Nephron (organoid): Measurements from ENCODE around the gene THOC6.

ENCODE experiments used
- H3K27ac Mint-ChIP-seq, 3 experiments: 2 replicates each; pipeline ENCODE4 v1.8.0; 2020; ENCODE audit warnings: mixed read lengths in 3 of 3, mild to moderate bottlenecking in 2 of 3, moderate library complexity in 1 of 3
- H3K27me3 Mint-ChIP-seq: 2 replicates; pipeline ENCODE4 v1.8.0; 2021; ENCODE audit warnings: low read depth, mild to moderate bottlenecking, moderate library complexity, mixed read lengths
- H3K36me3 Mint-ChIP-seq: 2 replicates; pipeline ENCODE4 v1.8.0; 2020; ENCODE audit warnings: low read depth, mixed read lengths
- H3K4me1 Mint-ChIP-seq: 2 replicates; pipeline ENCODE4 v1.8.0; 2020; ENCODE audit warnings: mixed read lengths
- H3K4me3 Mint-ChIP-seq, 3 experiments: 2 replicates each; pipeline ENCODE4 v1.8.0; 2020; ENCODE audit warnings: mild to moderate bottlenecking in 3 of 3, mixed read lengths in 3 of 3, moderate library complexity in 2 of 3
- H3K9me3 Mint-ChIP-seq: 2 replicates; pipeline ENCODE4 v1.8.0; 2020; ENCODE audit warnings: mixed read lengths
- TF ChIP-seq, protein P1 (sequence below), 3 experiments: fragments of 200-600 bp; sonication (generic); IDR thresholded peaks; one replicate each; pipeline ENCODE4 v1.5.0; 2021; ENCODE audit warnings: antibody characterized with exemption in 3 of 3; ENCODE audit not compliant: unreplicated experiment in 3 of 3

The THOC6 gene

DNA sequence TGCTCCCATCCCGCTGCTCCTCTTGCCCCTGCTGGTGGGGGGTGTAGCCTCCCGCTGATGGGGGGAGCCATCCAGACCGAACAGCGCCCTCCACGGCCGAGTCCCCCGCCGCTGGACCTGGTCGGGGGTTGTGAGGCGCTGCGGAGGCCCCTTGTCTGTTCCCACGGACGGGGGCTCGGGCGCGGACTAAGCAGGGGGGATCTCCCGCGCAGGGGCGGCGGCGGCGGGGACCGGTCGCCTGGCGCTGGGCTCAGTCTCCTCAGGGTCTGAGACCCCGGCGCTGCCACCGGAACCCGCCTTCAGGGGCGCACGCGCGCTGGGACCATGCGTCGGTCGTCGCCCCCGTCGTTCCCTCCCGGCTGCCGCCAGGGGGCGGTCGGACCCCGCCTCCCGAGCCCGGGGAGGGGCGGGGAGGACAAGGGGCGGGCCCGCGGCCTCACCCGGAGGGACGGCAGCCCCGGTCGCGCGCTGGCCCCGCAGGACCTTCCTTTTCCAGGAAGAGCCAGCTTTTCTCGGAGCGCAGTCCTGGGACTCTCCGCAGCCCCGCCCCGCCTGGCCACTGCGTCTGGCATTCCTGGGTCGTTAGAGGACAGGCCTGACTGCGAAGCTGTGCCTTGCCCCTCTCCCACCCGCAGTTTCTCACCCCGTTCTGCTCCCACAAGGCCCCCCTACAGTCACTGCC, 35.3 kb downstream of the THOC6 start:
- TF ChIP-seq, protein P1, sequence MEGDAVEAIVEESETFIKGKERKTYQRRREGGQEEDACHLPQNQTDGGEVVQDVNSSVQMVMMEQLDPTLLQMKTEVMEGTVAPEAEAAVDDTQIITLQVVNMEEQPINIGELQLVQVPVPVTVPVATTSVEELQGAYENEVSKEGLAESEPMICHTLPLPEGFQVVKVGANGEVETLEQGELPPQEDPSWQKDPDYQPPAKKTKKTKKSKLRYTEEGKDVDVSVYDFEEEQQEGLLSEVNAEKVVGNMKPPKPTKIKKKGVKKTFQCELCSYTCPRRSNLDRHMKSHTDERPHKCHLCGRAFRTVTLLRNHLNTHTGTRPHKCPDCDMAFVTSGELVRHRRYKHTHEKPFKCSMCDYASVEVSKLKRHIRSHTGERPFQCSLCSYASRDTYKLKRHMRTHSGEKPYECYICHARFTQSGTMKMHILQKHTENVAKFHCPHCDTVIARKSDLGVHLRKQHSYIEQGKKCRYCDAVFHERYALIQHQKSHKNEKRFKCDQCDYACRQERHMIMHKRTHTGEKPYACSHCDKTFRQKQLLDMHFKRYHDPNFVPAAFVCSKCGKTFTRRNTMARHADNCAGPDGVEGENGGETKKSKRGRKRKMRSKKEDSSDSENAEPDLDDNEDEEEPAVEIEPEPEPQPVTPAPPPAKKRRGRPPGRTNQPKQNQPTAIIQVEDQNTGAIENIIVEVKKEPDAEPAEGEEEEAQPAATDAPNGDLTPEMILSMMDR (IDR thresholded peaks at IDR 0.05; ENCODE audit: unreplicated experiment in 3 of 3), result peak; percentile 93 to 97 (median 97)
- Mint-ChIP-seq H3K4me3 (peak overlapping the region; percentile 86 to 90 (median 87)), H3K4me1 (peaks cover 24% of the 10 kb centered on the region), H3K36me3 (peaks cover 4% of the 10 kb centered on the region), H3K27ac (peak overlapping the region; percentile 58 to 86 (median 80)), H3K27me3 (peaks cover 22% of the 10 kb centered on the region), H3K9me3 (no peaks in the 10 kb centered on the region)

DNA sequence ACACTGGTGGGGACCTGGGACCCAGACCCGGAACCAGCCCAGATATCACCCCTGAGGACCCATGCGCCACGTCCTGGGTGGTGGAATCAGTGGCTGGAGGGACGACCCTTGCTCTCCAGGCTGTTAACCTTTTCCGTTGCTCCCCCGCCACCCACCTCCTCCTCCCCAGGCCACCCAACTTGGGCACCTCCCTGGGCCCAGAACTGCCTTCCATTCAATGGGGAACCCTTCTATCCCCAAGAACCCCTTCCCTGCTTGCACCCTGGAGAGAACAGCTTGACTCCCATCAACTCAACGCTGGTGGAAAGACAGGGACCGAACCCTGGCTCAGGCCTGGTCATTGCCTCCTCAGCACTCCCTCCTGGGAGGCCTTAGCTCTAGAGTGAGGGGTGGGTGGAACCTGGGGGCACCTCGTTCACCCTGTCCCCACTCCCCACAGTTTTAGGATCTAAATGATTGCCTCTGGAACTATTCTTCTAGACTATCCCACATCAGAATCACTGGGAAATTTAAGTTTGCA, 35.9 kb downstream of the THOC6 start:
- Mint-ChIP-seq H3K4me3 (peak overlapping the region; percentile 78 to 83 (median 83)), H3K9me3 (no peaks in the 10 kb centered on the region), H3K27ac (peak overlapping the region; percentile 58 to 86 (median 80)), H3K36me3 (peaks cover 4% of the 10 kb centered on the region), H3K27me3 (peaks cover 22% of the 10 kb centered on the region), H3K4me1 (peaks cover 24% of the 10 kb centered on the region)
- TF ChIP-seq, protein P1 (IDR thresholded peaks at IDR 0.05; ENCODE audit: unreplicated experiment in 3 of 3), result no peak

DNA sequence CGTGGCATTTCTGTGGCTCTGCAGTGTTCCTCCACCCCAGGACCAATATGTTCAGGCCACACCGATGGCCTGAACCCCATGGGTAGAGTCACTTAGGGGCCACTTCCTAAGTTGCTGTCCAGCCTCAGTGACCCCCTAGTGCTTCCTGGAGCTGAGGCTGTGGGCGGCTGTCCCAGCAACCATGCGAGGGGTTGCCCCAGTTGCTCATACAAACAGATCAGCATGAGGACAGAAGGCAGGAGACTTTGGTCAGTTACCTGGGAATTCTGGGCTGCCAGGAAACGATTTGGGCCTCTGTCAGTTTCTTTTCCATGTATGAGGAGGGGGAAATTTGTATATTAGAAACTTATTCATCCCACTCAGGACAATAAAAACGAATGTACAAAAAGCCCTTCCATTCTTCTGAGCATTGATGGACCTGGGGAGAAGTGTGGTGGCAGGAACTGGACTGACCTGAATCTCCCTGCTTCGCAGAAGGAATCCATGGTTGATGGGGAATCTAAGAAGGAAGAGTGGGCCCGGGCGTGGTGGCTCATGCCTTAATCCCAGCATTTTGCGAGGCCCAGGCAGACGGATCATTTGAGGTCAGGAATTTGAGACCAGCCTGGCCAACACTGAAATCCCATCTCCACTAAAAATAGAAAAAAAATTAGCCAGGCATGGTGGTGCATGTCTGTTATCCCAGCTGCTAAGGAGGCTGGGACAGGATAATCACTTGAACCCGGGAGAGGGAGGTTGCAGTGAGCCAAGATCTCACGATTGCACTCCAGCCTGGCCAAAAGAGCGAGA, 36.7 kb downstream of the THOC6 start:
- Mint-ChIP-seq H3K4me1 (peaks cover 27% of the 10 kb centered on the region), H3K4me3 (peak overlapping the region; percentile 78 to 83 (median 83)), H3K9me3 (no peaks in the 10 kb centered on the region), H3K27ac (peak overlapping the region; percentile 58 to 83 (median 80)), H3K27me3 (peaks cover 17% of the 10 kb centered on the region), H3K36me3 (peaks cover 4% of the 10 kb centered on the region)
- TF ChIP-seq, protein P1 (IDR thresholded peaks at IDR 0.05; ENCODE audit: unreplicated experiment in 3 of 3), result no peak

DNA sequence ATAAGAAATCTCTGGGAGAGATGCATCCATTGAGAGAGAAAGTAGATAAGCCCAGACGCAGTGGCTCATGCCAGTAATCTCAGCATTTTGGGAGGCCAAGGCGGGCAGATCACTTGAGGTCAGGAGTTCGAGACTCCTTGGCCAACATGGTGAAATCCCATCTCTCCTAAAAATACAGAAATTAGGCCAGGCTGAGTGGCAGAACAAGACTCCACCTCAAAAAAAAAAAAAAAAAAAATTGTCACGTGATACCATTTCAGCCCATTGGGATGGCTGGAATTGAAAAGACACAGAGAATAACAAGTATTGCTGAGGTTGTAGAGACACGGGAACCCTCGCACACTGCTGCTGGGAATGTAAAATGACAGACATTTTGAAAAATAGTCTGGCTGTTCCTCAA, 38.7 kb downstream of the THOC6 start:
- Mint-ChIP-seq H3K4me3 (no peak overlapping the region), H3K27me3 (peaks cover 14% of the 10 kb centered on the region), H3K36me3 (peaks cover under 1% of the 10 kb centered on the region), H3K27ac (peak overlapping the region in 1 of 3 experiments; percentile 55), H3K4me1 (peaks cover 35% of the 10 kb centered on the region), H3K9me3 (no peaks in the 10 kb centered on the region)
- TF ChIP-seq, protein P1 (IDR thresholded peaks at IDR 0.05; ENCODE audit: unreplicated experiment in 3 of 3), result no peak

DNA sequence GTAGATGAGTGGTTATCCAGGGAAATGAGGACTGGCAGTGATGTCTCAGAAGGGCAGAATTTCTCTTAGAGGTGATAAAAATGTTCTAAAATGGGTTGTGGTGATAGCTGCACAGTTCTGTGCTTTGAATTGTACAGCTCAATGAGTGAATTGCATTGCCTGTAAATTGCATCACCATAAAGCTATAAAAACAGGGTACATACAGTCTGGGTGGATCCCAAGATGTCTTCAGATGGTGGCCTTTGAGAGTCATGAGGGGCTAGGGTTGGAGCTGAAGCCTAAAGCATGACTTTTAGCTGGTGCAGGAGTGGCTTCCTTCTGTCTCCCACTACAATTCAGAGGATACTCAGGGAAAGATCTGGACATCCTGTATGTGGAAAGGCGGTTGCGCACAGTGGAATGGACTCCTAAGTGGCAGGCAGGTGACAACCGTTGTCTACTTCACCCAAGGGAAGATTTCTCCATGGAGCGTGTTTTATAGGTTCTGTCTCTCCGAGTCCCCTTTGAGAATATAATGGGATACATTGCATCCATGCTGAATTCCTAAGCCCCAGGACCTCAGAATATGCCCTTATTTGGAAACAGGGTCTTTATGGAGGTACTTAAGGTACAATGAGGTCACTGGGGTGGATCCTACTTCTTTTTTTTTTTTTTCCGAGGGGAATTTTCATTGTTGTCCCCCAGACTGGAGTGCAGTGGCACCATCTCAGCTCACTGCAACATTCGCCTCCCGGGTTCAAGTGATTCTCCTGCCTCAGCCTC, 40.0 kb downstream of the THOC6 start:
- H3K4me3 Mint-ChIP-seq, result peak overlapping the region in 2 of 3 experiments; percentile 14 to 28
- H3K9me3 Mint-ChIP-seq, result no peaks in the 10 kb centered on the region
- TF ChIP-seq, protein P1 (IDR thresholded peaks at IDR 0.05; ENCODE audit: unreplicated experiment in 3 of 3), result no peak
- no peaks in the 10 kb centered on the region for H3K36me3 Mint-ChIP-seq
- H3K27me3 Mint-ChIP-seq, result peaks cover 14% of the 10 kb centered on the region
- peak overlapping the region in 1 of 3 experiments; percentile 23 for H3K27ac Mint-ChIP-seq
- peaks cover 35% of the 10 kb centered on the region for H3K4me1 Mint-ChIP-seq
